Stimulated activated memory B cell treated with anti-CD40 and anti-IgM and Interleukin-4, amounts not matched to agents 10 μg/mL and 1 μg/mL and 100 μg/mL, for 72 hours (primary cell): ENCODE data around the gene POLR3K.
"Not testable (repeated sequence)": the region's sequence is repeated elsewhere in the genome, so short reads cannot be mapped to it uniquely, and the experiment has no call there.

Experiments
- ATAC-seq: fragments of 150-1000 bp; cut with Tn5 transposase; 2 replicates; pipeline ENCODE4 v1.10.0; 2021
- H3K27ac Mint-ChIP-seq: one replicate; pipeline ENCODE4 v1.8.0; 2022; ENCODE audit warnings: mild to moderate bottlenecking, mixed read lengths
- H3K27me3 Mint-ChIP-seq: one replicate; pipeline ENCODE4 v1.8.0; 2022; ENCODE audit warnings: mixed read lengths
- H3K36me3 Mint-ChIP-seq: one replicate; pipeline ENCODE4 v1.8.0; 2022; ENCODE audit warnings: mixed read lengths
- H3K4me1 Mint-ChIP-seq: one replicate; pipeline ENCODE4 v1.8.0; 2022; ENCODE audit warnings: mixed read lengths
- H3K4me3 Mint-ChIP-seq: one replicate; pipeline ENCODE4 v1.8.0; 2022; ENCODE audit warnings: mild to moderate bottlenecking, moderate library complexity, mixed read lengths
- H3K9me3 Mint-ChIP-seq: one replicate; pipeline ENCODE4 v1.8.0; 2022; ENCODE audit warnings: mixed read lengths

Gene POLR3K

GRCh38 chr16:62283-62967 is 9.0 kb upstream of the POLR3K start:
- Mint-ChIP-seq H3K4me1 (peaks cover 16% of the 10 kb centered on the region), H3K4me3 (no peak overlapping the region), H3K9me3 (no peaks in the 10 kb centered on the region), H3K27ac (no peak overlapping the region), H3K36me3 (peaks cover 12% of the 10 kb centered on the region), H3K27me3 (peaks cover 3% of the 10 kb centered on the region)
- ATAC-seq: no peak

- peaks cover 17% of the 10 kb centered on the region for H3K36me3 Mint-ChIP-seq
- no peak for ATAC-seq
- H3K9me3 Mint-ChIP-seq: no peaks in the 10 kb centered on the region
- H3K27ac Mint-ChIP-seq: no peak overlapping the region
- no peaks in the 10 kb centered on the region for H3K27me3 Mint-ChIP-seq
- peaks cover 16% of the 10 kb centered on the region for H3K4me1 Mint-ChIP-seq
- H3K4me3 Mint-ChIP-seq: no peak overlapping the region
Measured at GRCh38 chr16:61879-62281, 8.5 kb upstream of the POLR3K start.

GRCh38 chr16:60929-61878 is 7.8 kb upstream of the POLR3K start:
- ATAC-seq: no peak
- H3K27ac Mint-ChIP-seq: no peak overlapping the region
- no peak overlapping the region for H3K4me3 Mint-ChIP-seq
- peaks cover 16% of the 10 kb centered on the region for H3K4me1 Mint-ChIP-seq
- H3K9me3 Mint-ChIP-seq: no peaks in the 10 kb centered on the region
- H3K36me3 Mint-ChIP-seq: peaks cover 21% of the 10 kb centered on the region
- H3K27me3 Mint-ChIP-seq: no peaks in the 10 kb centered on the region

GRCh38 chr16:60166-60565 is 6.8 kb upstream of the POLR3K start:
- no peaks in the 10 kb centered on the region for H3K9me3 Mint-ChIP-seq
- no peak for ATAC-seq
- H3K4me1 Mint-ChIP-seq: peaks cover 8% of the 10 kb centered on the region
- no peak overlapping the region for H3K4me3 Mint-ChIP-seq
- peaks cover 28% of the 10 kb centered on the region for H3K36me3 Mint-ChIP-seq
- H3K27ac Mint-ChIP-seq: no peak overlapping the region
- no peaks in the 10 kb centered on the region for H3K27me3 Mint-ChIP-seq

- H3K4me1 Mint-ChIP-seq: peaks cover 8% of the 10 kb centered on the region
- H3K4me3 Mint-ChIP-seq: no peak overlapping the region
- no peaks in the 10 kb centered on the region for H3K27me3 Mint-ChIP-seq
- H3K36me3 Mint-ChIP-seq: peaks cover 28% of the 10 kb centered on the region
- no peak overlapping the region for H3K27ac Mint-ChIP-seq
- ATAC-seq: no peak
- H3K9me3 Mint-ChIP-seq: no peaks in the 10 kb centered on the region
Measured at GRCh38 chr16:59440-60059, 6.1 kb upstream of the POLR3K start.

GRCh38 chr16:58491-59439 is 5.4 kb upstream of the POLR3K start:
- Mint-ChIP-seq H3K4me3 (no peak overlapping the region), H3K27ac (peak overlapping the region; percentile 26), H3K9me3 (no peaks in the 10 kb centered on the region), H3K4me1 (peaks cover 15% of the 10 kb centered on the region), H3K36me3 (peaks cover 28% of the 10 kb centered on the region), H3K27me3 (no peaks in the 10 kb centered on the region)
- ATAC-seq: no peak

- Mint-ChIP-seq H3K36me3 (peaks cover 28% of the 10 kb centered on the region), H3K4me1 (peaks cover 18% of the 10 kb centered on the region), H3K9me3 (no peaks in the 10 kb centered on the region), H3K27me3 (no peaks in the 10 kb centered on the region), H3K4me3 (no peak overlapping the region), H3K27ac (peak overlapping the region; percentile 26)
- ATAC-seq: no peak
Measured at GRCh38 chr16:57711-58110, 4.3 kb upstream of the POLR3K start.

- Mint-ChIP-seq H3K4me1 (peaks cover 29% of the 10 kb centered on the region), H3K27ac (no peak overlapping the region), H3K36me3 (peaks cover 28% of the 10 kb centered on the region), H3K9me3 (no peaks in the 10 kb centered on the region), H3K27me3 (no peaks in the 10 kb centered on the region), H3K4me3 (no peak overlapping the region)
- ATAC-seq: no peak
Measured at GRCh38 chr16:56231-56927, 3.0 kb upstream of the POLR3K start.

GRCh38 chr16:55571-56136 is 2.2 kb upstream of the POLR3K start:
- ATAC-seq: no peak
- Mint-ChIP-seq H3K36me3 (peaks cover 28% of the 10 kb centered on the region), H3K9me3 (no peaks in the 10 kb centered on the region), H3K27ac (no peak overlapping the region), H3K27me3 (no peaks in the 10 kb centered on the region), H3K4me1 (peaks cover 35% of the 10 kb centered on the region), H3K4me3 (no peak overlapping the region)

GRCh38 chr16:54237-54581 is 801 bp upstream of the POLR3K start:
- no peaks in the 10 kb centered on the region for H3K27me3 Mint-ChIP-seq
- peak overlapping the region; percentile 92 for H3K27ac Mint-ChIP-seq

GRCh38 chr16:50769-51591 is 2.4 kb downstream of the POLR3K start:
- Mint-ChIP-seq H3K27me3 (no peaks in the 10 kb centered on the region), H3K4me1 (peaks cover 35% of the 10 kb centered on the region), H3K9me3 (no peaks in the 10 kb centered on the region), H3K27ac (no peak overlapping the region), H3K36me3 (peaks cover 28% of the 10 kb centered on the region), H3K4me3 (peak overlapping the region; percentile 98)
- no peak for ATAC-seq

More at GRCh38 chr16:54237-54581, 801 bp upstream of the POLR3K start:
- peak overlapping the region; percentile 98 for H3K4me3 Mint-ChIP-seq
- peaks cover 43% of the 10 kb centered on the region for H3K4me1 Mint-ChIP-seq
- peaks cover 34% of the 10 kb centered on the region for H3K36me3 Mint-ChIP-seq
- no peak for ATAC-seq
- no peaks in the 10 kb centered on the region for H3K9me3 Mint-ChIP-seq

GRCh38 chr16:47234-47633 is 6.2 kb downstream of the POLR3K start:
- no peak overlapping the region for H3K27ac Mint-ChIP-seq
- H3K4me3 Mint-ChIP-seq: no peak overlapping the region
- no peak for ATAC-seq
- H3K9me3 Mint-ChIP-seq: no peaks in the 10 kb centered on the region
- peaks cover 31% of the 10 kb centered on the region for H3K4me1 Mint-ChIP-seq
- no peaks in the 10 kb centered on the region for H3K27me3 Mint-ChIP-seq
- peaks cover 58% of the 10 kb centered on the region for H3K36me3 Mint-ChIP-seq

GRCh38 chr16:46510-46909 is 6.9 kb downstream of the POLR3K start:
- H3K27me3 Mint-ChIP-seq, ATAC-seq, H3K27ac Mint-ChIP-seq, H3K9me3 Mint-ChIP-seq, H3K4me3 Mint-ChIP-seq: not testable (repeated sequence)
- Mint-ChIP-seq H3K36me3 (peaks cover 64% of the 10 kb centered on the region), H3K4me1 (peaks cover 32% of the 10 kb centered on the region)
